GM18867 (cell line): ENCODE measurements around the gene ASB15.

Experiments used
- ATAC-seq: cut with Tn5 transposase; IDR thresholded peaks from one replicate; pipeline ENCODE4 v1.9.1; 2021; ENCODE audit warnings: mild to moderate bottlenecking, moderate library complexity; ENCODE audit not compliant: unreplicated experiment

ASB15 gene

DNA sequence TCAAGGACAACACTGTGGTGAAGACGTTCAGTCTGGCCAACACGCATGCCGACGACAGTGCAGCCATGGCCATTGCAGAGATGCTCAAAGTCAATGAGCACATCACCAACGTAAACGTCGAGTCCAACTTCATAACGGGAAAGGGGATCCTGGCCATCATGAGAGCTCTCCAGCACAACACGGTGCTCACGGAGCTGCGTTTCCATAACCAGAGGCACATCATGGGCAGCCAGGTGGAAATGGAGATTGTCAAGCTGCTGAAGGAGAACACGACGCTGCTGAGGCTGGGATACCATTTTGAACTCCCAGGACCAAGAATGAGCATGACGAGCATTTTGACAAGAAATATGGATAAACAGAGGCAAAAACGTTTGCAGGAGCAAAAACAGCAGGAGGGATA is 60.7 kb downstream of the ASB15 start:
- no peak for ATAC-seq

GRCh38 chr7:123662755-123663154 is 61.1 kb downstream of the ASB15 start:
- no peak for ATAC-seq

DNA sequence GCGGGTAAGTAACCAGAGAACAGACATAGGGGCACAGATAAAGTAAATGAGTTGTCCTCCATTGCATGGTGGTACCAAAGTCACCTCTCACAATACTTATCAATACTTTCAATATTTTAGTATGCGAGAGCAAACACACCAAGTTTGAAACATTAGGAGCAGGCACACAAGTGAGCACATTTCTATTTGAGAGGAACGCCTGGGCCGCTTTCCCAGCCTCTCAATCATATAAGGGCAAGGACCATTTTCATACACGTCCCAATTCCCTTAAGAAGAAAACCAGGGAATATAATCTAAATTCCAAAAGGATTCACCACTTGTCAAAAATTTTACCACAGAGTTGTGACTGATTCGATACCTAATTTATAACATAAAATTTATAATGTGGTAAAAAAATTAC is 61.6 kb downstream of the ASB15 start:
- no peak for ATAC-seq

- no peak for ATAC-seq
Observed at GRCh38 chr7:123665157-123665556, 63.5 kb downstream of the ASB15 start.

DNA sequence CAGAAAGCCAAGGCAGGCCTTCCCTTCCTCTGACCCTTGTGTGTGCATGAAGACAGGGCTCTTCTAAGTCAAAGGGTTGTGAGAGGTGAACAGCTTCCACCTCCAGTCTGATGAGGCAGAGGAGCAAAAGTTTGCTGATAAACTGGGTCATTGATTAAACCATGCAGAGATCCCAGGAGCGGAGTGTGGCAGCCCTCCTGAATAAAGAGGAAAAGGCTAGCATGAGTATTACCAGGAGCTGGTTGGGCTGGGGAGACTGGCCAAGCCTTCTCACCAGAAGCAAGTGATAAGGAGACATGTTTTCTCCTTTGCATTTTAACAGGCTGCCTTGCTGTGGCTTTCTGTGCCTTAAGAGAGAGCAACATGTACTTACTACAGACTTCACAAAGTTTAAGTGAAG is 64.3 kb downstream of the ASB15 start:
- no peak for ATAC-seq

DNA sequence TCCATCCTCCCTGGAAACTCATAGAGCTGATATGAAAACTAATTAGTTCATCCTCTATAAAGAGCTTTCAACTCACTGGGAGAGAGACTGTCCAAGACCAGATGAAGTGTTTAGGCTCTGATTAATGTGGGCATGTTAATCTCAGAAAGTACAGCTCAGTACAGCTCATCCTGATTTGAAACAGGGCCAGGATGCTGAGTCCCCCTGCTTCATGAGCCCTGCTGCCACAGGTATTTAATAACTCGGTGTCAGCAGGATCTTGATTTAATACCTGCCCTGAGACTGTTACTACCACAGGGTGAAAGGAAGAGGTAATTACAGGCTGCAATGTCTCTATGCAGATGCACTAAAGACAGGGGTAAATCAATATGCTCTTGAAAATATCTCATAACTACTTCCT is 64.9 kb downstream of the ASB15 start:
- no peak for ATAC-seq

DNA sequence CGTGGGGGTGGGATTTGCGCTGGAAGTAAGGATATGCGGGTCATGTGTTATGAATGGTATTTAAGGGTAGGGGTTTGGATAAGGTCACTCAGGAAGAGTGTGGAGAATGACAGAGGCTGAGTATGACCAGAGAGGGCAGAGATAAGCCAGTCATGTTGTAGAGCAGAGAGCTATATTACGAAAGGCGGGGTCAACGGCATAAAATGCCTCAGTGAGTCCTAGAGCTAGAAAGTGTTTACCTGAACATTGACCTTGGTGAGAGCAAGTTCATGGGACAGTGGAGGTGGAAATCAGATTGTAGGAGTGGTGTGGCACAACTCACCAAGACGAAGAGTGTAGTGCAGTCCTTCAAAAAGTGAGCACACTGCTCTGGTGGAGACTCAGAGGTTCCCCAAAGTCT is 67.9 kb downstream of the ASB15 start:
- no peak for ATAC-seq

DNA sequence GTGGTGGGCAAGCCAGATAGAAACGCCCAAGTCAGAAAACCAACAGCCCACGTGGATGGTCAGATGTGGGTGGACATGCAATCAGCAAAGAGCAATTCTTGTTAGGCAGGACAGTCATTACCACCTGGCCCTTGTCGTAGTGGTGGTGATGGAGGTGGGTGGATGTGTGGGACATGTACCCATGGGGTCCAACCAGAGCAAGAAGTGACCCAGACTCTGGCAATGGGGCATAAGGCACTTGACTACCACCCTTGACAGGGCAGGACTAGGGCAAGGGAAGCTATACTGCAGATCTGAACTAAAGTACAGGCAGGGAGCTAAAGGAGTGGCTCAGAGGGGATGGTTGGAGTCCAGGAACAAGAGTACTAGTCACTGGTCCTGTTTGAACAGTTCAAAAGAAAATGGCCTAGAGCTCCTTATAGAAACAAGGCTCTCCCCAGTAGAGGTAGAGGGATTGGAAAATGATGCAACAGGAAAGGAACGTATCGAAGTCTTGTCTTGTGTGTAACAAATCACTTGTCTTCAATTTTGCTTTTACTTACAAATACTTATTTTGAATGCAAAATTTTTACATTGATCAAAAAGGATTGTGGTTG is 71.6 kb downstream of the ASB15 start:
- no peak for ATAC-seq

DNA sequence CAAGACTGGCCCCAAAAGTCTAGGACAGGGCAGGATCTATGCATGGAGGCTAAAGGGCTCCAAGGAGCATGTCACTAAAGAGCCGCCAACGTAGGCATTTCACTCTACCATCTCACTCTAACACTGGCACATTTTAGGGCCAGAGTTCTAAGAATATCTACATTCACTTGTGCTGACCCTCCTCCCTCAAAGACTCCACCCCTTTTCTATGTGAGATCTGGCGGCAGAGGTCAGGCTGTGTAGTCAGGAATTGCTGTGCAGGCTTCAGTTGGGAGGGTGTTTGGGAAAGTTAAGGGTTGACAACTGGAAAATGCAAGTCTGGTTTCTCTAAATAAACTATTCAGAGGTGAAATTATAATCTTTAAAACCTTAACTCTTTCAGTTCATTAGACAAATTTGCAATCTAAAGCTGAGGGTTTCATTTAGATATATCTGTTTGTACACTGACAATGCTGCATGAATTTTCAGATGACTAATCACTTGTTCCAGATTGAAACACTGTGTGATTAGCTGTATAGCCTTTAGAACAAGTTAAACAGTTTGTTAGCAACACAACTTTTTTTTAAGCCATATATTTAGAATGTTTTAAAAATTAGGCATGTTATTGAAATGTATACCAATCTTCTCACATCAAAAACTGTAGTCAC is 72.3 kb downstream of the ASB15 start:
- ATAC-seq, result no peak

- ATAC-seq, result no peak
Observed at GRCh38 chr7:123674399-123675180, 73.0 kb downstream of the ASB15 start.

DNA sequence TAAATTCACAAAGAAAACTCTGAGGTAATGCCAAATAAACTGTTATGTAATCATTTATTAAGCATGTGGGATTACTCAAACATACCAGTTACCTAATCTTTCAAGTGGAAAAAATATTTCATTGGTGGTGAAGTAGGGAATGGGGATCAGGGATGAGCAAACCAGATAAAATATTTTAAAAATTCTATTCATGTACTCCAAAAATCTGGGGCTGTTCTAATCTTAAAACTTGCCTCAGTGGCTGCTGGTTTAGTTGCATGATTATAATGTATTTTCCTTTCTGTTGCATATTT is 73.5 kb downstream of the ASB15 start:
- ATAC-seq, result no peak

DNA sequence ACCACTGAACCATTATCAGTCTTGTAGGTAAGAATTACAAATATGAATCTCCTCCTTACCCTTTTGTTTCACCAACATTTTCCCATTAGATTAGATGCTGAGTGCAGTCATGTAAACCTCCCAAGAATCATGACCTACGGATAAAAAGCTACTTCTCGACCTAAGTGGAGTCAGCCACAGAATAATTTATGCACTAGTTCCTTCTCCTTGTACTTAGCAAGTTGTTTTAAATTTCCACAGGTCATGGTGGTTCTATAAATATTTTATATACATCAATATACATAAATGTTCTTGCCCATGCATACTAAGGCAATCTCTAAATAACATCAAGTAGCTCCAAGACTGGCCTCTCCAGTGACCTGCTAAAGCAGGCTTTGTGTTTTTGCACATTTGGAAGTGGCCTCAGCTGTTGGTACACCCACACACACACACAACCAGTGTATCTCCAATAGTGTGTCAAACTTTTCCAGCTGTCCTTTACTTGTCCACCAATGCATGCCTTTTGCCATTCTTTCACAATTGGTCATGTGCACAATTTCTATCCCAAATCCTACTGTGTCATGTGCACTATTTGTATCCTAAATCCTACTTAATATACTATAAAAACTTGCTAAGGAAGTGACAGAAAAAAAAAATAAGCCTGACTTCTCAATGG is 75.6 kb downstream of the ASB15 start:
- ATAC-seq, result no peak

GRCh38 chr7:123679614-123680013 is 78.0 kb downstream of the ASB15 start:
- ATAC-seq, result no peak

GRCh38 chr7:123680580-123680979 is 79.0 kb downstream of the ASB15 start:
- no peak for ATAC-seq

DNA sequence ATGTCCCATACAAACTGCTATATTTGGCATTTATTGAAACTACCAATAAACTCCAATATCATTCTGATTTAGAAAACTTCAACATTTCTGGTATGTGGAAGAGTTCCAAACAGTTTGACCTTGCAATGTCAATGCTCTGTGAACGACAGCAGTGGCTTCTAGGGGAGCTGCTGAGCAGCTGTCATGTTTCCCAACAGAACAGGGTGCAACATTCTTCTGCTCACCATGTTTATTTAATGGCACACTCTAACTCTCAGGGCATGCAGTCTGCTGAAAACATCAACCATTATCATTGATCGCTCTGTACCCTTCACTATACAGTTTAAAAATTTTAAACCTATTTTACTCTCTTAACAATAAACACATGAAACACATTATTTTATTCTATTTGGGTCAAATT is 79.9 kb downstream of the ASB15 start:
- ATAC-seq, result no peak

DNA sequence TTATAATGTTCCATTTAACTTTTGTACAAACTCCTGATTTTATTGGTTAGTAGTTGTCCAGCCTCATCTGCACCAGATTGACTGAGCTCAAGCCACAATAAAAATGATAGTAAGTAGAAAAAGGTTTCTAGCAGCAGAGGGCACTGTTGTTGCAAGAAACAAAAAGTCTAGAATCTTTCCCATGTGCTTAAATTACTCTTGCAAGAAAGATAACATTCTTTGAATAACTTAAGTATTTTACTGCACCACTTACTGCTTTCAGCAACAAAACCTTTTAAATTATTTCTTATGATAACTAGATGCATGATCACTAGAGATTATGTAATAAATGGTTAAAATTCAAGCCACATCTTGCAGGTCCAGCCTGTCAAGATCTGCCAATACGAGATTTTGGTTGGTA is 81.1 kb downstream of the ASB15 start:
- peak; percentile 80 for ATAC-seq

GRCh38 chr7:123687161-123687560 is 85.5 kb downstream of the ASB15 start:
- ATAC-seq, result no peak

DNA sequence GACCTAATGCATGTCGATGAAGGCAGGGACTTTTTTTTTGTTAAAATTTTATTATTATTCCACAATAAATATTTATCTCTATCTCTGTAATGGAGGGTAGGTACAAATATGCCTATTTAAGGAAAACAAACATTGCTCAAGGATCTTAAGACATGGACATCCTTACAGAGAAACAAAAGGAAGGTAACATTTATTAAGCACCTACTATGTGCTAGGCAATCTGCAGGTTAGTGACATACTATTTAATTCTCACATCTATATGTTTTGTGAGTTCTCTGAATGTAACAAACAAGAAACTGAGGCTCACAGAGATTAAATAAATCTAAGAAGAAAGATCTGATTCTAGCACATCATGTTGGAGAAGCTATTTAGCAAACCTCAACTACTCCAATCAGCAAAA is 86.1 kb downstream of the ASB15 start:
- no peak for ATAC-seq
